ENCODE results near the gene MTA1.

Gene MTA1

DNA sequence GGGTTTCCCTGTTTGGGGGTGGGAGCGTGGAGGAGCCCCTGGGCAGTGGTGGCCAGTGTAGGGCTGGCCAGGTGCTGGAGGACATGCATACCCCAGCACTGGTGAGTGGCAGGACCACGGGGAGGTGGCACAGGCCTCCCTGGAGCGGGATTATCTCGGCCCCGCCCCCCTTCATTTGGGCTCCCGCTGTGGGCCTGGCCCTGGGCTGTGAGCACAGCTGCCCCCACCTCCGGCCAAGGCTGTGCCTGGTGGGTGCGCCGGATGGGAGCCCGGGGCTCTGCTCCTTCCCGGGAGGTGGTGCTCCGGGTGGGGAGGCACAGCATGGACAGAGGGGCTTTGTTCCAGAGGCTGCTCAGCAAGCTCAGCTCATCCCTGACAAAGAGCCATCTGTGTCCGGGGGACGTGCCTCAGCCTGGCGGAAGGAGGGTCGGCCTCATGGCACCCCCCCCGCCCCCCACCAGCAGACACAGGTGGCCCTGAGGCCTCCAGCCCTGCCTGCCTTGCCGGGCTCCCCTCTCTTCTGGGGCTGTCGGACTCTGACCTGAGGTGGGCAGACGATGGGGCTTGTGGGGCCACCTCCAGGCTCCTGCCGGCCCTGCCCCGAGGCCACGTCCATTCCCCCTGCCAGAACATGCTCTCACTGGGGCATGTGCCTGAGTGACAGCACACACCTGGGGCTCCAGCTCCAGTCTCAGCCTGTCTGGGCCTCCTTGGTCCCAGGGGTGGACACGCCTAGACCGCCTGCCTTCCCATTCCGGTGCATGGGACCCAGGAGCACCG, 79.8 kb downstream of the MTA1 start:
- TF ChIP-seq, protein P1, sequence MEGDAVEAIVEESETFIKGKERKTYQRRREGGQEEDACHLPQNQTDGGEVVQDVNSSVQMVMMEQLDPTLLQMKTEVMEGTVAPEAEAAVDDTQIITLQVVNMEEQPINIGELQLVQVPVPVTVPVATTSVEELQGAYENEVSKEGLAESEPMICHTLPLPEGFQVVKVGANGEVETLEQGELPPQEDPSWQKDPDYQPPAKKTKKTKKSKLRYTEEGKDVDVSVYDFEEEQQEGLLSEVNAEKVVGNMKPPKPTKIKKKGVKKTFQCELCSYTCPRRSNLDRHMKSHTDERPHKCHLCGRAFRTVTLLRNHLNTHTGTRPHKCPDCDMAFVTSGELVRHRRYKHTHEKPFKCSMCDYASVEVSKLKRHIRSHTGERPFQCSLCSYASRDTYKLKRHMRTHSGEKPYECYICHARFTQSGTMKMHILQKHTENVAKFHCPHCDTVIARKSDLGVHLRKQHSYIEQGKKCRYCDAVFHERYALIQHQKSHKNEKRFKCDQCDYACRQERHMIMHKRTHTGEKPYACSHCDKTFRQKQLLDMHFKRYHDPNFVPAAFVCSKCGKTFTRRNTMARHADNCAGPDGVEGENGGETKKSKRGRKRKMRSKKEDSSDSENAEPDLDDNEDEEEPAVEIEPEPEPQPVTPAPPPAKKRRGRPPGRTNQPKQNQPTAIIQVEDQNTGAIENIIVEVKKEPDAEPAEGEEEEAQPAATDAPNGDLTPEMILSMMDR (IDR thresholded peaks at IDR 0.05; ENCODE audit: insufficient read depth, low read length, missing control alignments), result no peak
- DNase-seq (ENCODE audit: low read depth, low spot score), result no peak
- no peak overlapping the region for H3K4me3 ChIP-seq (ENCODE audit: low read depth, low read length)
- CTCF ChIA-PET, result interaction anchor here (0.8 to 1.3 kb wide), 3 partner anchors 9 to 29 kb away, joined by 3 to 4 read pairs (median 4); no protein-coding TSS in a partner anchor
- POLR2A ChIA-PET, result interaction anchor here (0.8 kb wide), 1 partner anchor 442 kb away, joined by 3 read pairs; no protein-coding TSS in a partner anchor

DNA sequence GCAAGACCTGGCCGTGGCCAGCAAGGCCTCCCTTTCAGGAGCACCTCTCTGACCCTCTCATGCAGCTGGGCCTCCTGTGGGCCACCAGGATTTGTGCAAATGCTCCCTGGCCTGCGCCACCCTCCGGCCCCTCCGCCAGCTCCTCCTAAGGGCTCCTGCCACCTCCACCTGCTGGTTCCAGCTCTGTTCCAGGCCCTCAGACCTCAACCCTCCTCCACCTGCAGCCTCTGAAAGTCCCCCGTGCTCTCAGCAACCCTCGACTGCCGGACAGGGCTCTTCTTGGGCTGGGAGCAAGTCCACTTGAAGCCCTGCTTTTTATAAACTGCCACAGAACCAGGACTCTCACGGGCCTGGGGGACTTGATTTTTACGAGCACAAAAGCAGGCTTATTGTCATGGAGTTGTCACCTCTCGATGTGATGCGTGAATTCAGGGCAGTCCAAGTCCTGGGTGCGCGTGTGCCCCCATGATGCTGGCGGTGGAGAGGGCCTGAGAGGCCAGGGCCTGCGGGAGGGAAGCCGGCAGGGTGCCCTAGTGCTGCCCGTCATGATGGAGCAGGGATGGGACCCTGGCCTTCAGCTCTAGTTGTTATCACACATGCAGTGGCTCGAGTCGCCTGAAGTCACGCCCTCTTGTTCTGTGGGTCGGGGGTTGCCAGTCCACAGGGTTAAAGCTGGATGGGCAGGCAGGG, 80.6 kb downstream of the MTA1 start:
- CTCF ChIA-PET, result interaction anchor here (0.8 to 1.3 kb wide), 3 partner anchors 10 to 28 kb away, joined by 3 to 4 read pairs (median 4); no protein-coding TSS in a partner anchor
- TF ChIP-seq, protein P1 (IDR thresholded peaks at IDR 0.05; ENCODE audit: insufficient read depth, low read length, missing control alignments), result no peak
- POLR2A ChIA-PET, result interaction anchor here (0.7 to 0.8 kb wide), 2 partner anchors 19 to 443 kb away, joined by 3 to 5 read pairs; no protein-coding TSS in a partner anchor
- DNase-seq (ENCODE audit: low read depth, low spot score), result no peak
- no peak overlapping the region for H3K4me3 ChIP-seq (ENCODE audit: low read depth, low read length)

DNA sequence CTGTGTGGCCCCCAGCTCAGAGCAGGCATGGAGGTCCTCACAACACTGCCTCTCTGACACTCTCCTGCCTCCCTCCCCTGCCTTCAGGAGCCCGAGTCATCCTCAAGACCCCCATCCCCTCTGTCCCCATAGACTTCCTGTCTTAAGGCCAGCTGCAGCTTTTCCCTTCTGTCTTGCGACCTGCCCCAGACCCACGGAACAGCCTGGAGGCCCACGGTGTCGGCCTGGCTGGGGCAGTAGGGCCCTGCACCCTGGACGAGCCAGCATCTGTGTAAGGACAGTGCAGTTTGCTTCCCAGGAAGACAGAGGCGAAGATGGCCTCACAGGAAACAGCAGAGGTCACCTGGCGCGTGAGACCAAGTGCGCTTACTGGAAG, 81.1 kb downstream of the MTA1 start:
- TF ChIP-seq, protein P1 (IDR thresholded peaks at IDR 0.05; ENCODE audit: insufficient read depth, low read length, missing control alignments), result no peak
- no peak for DNase-seq (ENCODE audit: low read depth, low spot score)
- H3K4me3 ChIP-seq (ENCODE audit: low read depth, low read length), result no peak overlapping the region
- ChIA-PET CTCF (interaction anchor here (1.2 to 1.4 kb wide), 3 partner anchors 10 to 28 kb away, joined by 4 read pairs; no protein-coding TSS in a partner anchor), POLR2A (interaction anchor here (0.7 kb wide), 1 partner anchor 20 kb away, joined by 5 read pairs; no protein-coding TSS in a partner anchor)

DNA sequence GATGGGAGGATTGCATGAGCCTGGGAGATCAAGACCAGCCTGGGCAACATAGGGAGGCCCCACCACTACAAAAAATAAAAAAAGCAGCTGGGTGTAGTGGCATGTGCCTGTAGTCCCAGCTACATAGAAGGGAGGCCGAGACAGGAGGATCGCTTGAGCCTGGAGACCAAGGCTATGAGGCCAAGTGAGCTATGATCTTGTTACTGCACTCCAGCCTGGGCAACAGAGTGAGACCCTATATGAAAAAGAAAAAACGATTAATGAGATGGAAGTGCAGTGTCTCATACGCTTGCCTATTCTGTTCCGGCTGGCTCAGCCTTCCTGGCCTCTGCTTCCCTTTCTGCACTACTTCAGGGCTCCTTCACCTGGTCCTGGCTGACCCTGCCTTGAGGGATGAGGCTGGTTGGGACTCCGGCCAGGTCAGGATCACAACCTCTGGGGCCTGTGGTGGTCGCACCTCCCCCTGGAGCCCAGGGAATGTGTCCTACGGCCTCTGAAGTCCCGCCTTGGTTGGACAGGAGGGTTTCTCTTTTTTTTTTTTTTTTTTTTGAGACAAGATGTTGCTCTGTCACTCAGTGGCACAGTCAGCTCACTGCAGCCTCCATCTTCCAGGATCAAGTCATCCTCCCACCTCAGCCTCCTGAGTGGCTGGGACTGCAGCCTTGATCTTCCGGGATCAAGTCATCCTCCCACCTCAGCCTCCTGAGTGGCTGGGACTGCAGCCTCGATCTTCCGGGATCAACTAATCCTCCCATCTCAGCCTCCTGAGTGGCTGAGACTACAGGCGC, 82.1 kb downstream of the MTA1 start:
- ChIA-PET CTCF (interaction anchor here (1.4 kb wide), 1 partner anchor 21 kb away, joined by 4 read pairs; no protein-coding TSS in a partner anchor), POLR2A (no interaction called here)
- TF ChIP-seq, protein P1 (IDR thresholded peaks at IDR 0.05; ENCODE audit: insufficient read depth, low read length, missing control alignments), result no peak
- no peak for DNase-seq (ENCODE audit: low read depth, low spot score)
- no peak overlapping the region for H3K4me3 ChIP-seq (ENCODE audit: low read depth, low read length)

DNA sequence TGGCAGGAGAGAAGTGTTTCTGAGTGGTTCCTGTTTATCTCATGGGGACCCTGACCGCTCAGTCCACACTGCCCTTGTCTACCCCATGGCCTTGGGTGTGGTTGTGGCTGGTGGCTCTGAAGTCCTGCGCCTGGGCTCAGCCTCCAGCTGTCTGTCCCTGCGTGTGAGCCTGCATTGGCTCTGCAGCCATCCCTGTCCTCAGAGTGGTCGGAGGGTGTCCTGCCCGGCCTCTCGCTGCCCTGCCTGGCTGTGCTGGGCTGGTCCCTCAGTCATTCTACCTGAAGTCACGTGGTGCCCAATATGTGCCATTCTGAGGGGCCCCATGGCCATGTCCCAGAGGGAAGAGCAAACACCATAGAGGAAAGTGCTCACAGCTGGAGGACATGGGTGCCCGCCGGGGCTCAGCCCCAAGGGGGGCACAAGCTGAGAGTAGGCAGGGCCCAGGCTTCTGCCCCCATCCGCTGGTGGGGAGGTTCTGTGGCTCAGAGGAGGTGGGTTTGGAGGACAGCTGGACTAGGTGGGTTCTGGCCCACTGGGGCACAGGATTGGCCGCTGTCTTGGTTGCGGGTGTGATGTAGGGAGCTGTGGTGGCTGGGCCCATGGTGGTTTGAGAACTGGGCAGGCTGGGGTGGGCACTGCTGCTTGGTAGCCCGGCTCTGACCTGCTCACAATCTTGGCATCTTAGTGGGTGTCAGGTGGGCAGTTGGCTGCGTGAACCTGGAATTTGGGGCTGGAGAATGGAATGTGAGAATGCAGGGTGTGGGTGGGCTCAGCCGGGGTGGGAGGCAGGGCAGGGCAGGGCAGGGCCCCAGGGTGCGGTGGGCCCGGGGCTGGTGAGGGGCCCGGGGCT, 83.0 kb downstream of the MTA1 start:
- H3K4me3 ChIP-seq (ENCODE audit: low read depth, low read length), result no peak overlapping the region
- no peak for DNase-seq (ENCODE audit: low read depth, low spot score)
- ChIA-PET CTCF (no interaction called here), POLR2A (no interaction called here)
- TF ChIP-seq, protein P1 (IDR thresholded peaks at IDR 0.05; ENCODE audit: insufficient read depth, low read length, missing control alignments), result no peak
